ENCODE measurements around the gene VPS16. TPM values are rescaled to one million over a fixed set of nuclear protein-coding genes. Genes with fewer than 3 reads are reported as not detected.

VPS16 gene
- total RNA-seq, 1 donor from 2014 or later = 30.0 TPM

GRCh38 chr20:2888224-2888955 lies 47.8 kb downstream of the VPS16 start:
- no peak overlapping the region for H3K27ac ChIP-seq

DNA sequence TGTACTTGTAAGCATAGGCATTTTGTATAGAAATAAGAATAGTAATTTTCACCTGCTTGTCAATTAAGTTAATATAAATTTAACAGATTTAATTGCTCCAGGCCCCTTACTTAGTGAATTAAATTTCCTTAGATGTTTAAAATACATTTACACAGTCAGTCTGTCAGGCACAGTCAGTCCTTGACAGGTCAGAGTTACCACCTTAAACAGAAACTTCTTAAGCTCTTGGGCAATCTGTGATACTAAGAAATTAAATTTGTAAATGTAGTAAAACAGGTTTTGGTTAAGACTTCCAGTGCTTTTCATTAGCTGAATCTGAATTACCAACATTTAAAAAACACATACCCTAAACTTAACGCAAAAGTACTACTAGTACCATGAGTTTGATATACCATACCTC lies 48.7 kb downstream of the VPS16 start:
- Histone ChIP-seq H3K27ac (no peak overlapping the region), H3K4me3 (no peak overlapping the region), H3K36me3 (no peaks in the 10 kb centered on the region), H3K27me3 (no peaks in the 10 kb centered on the region), H3K9me3 (no peaks in the 10 kb centered on the region), H3K4me1 (peaks cover 30% of the 10 kb centered on the region)
- no peak for DNase-seq (ENCODE audit: extremely low spot score in 2 of 2)
- intact Hi-C loops (cut with DNase I) = no loop called here
- no peak for TF ChIP-seq POLR2A (IDR thresholded peaks at IDR 0.05)
- TF ChIP-seq, protein P1, sequence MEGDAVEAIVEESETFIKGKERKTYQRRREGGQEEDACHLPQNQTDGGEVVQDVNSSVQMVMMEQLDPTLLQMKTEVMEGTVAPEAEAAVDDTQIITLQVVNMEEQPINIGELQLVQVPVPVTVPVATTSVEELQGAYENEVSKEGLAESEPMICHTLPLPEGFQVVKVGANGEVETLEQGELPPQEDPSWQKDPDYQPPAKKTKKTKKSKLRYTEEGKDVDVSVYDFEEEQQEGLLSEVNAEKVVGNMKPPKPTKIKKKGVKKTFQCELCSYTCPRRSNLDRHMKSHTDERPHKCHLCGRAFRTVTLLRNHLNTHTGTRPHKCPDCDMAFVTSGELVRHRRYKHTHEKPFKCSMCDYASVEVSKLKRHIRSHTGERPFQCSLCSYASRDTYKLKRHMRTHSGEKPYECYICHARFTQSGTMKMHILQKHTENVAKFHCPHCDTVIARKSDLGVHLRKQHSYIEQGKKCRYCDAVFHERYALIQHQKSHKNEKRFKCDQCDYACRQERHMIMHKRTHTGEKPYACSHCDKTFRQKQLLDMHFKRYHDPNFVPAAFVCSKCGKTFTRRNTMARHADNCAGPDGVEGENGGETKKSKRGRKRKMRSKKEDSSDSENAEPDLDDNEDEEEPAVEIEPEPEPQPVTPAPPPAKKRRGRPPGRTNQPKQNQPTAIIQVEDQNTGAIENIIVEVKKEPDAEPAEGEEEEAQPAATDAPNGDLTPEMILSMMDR (IDR thresholded peaks at IDR 0.05) = no peak
- TF ChIP-seq POLR2AphosphoS5 (IDR thresholded peaks at IDR 0.05; ENCODE audit: insufficient read depth in 1 of 2, low read depth in 1 of 2) = no peak

More at GRCh38 chr20:2888224-2888955, 47.8 kb downstream of the VPS16 start:
- no peaks in the 10 kb centered on the region for H3K9me3 ChIP-seq
- H3K36me3 ChIP-seq = no peaks in the 10 kb centered on the region
- intact Hi-C loops (cut with DNase I) = no loop called here
- H3K27me3 ChIP-seq = no peaks in the 10 kb centered on the region
- TF ChIP-seq POLR2AphosphoS5 (IDR thresholded peaks at IDR 0.05; ENCODE audit: insufficient read depth in 1 of 2, low read depth in 1 of 2) (no peak), POLR2A (IDR thresholded peaks at IDR 0.05) (no peak)
- no peak for DNase-seq (ENCODE audit: extremely low spot score in 2 of 2)
- no peak overlapping the region for H3K4me3 ChIP-seq
- H3K4me1 ChIP-seq = peaks cover 36% of the 10 kb centered on the region

DNA sequence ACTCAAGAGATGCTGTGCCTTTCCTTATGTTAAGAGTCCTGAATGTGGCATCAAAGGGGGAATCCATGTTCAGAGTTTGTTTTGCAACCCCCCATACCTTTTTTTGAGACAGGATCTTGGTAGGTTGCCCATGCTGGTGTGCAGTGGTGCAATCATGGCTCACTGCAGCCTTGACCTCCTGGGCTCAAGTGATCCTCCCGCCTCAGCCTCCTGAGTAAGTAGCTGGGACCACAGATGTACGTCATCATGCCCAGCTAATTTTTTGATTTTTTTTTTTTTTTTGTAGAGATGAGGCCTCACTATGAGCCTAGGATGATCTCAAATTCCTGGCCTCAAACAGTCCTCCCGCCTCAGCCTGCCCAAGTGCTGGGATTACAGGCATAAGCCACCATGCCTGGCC lies 49.3 kb downstream of the VPS16 start:
- DNase-seq (ENCODE audit: extremely low spot score in 2 of 2) = no peak
- H3K4me1 ChIP-seq = peaks cover 27% of the 10 kb centered on the region
- no peaks in the 10 kb centered on the region for H3K27me3 ChIP-seq
- intact Hi-C loops (cut with DNase I) = no loop called here
- no peaks in the 10 kb centered on the region for H3K9me3 ChIP-seq
- H3K27ac ChIP-seq = no peak overlapping the region
- no peak for TF ChIP-seq POLR2A (IDR thresholded peaks at IDR 0.05)
- TF ChIP-seq POLR2AphosphoS5 (IDR thresholded peaks at IDR 0.05; ENCODE audit: insufficient read depth in 1 of 2, low read depth in 1 of 2) = no peak
- TF ChIP-seq, protein P1 (IDR thresholded peaks at IDR 0.05) = no peak
- no peak overlapping the region for H3K4me3 ChIP-seq
- no peaks in the 10 kb centered on the region for H3K36me3 ChIP-seq

DNA sequence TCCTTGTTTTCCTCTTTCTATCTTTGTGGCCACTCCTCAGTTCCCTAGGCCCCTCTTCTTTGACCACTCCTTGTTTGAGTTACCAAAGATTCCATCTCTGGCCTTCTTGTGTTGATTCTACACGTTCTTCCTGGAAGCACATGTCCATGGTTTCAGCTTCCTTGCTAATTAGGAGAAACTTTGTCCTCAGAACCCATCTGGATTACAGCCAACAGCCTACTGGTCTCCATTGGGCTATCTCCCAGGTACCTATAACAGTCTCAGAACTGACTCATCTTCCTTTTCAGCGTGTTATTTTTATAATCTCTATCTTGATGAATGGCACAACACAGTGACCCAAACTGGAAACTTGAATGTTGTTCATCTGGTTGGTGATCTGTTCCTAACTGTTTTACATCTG lies 50.2 kb downstream of the VPS16 start:
- Histone ChIP-seq H3K9me3 (no peaks in the 10 kb centered on the region), H3K4me1 (peaks cover 22% of the 10 kb centered on the region), H3K27ac (no peak overlapping the region), H3K27me3 (no peaks in the 10 kb centered on the region), H3K36me3 (no peaks in the 10 kb centered on the region), H3K4me3 (no peak overlapping the region)
- no peak for DNase-seq (ENCODE audit: extremely low spot score in 2 of 2)
- intact Hi-C loops (cut with DNase I) = no loop called here
- TF ChIP-seq POLR2AphosphoS5 (IDR thresholded peaks at IDR 0.05; ENCODE audit: insufficient read depth in 1 of 2, low read depth in 1 of 2) (no peak), POLR2A (IDR thresholded peaks at IDR 0.05) (no peak)
- TF ChIP-seq, protein P1 (IDR thresholded peaks at IDR 0.05) = no peak

GRCh38 chr20:2891343-2891742 lies 50.8 kb downstream of the VPS16 start:
- H3K9me3 ChIP-seq = no peaks in the 10 kb centered on the region
- peaks cover 22% of the 10 kb centered on the region for H3K4me1 ChIP-seq
- TF ChIP-seq POLR2AphosphoS5 (IDR thresholded peaks at IDR 0.05; ENCODE audit: insufficient read depth in 1 of 2, low read depth in 1 of 2) (no peak), POLR2A (IDR thresholded peaks at IDR 0.05) (no peak)
- TF ChIP-seq, protein P1 (IDR thresholded peaks at IDR 0.05) = no peak
- no peaks in the 10 kb centered on the region for H3K27me3 ChIP-seq
- H3K36me3 ChIP-seq = no peaks in the 10 kb centered on the region
- no peak for DNase-seq (ENCODE audit: extremely low spot score in 2 of 2)
- no peak overlapping the region for H3K4me3 ChIP-seq
- intact Hi-C loops (cut with DNase I) = no loop called here
- no peak overlapping the region for H3K27ac ChIP-seq
